K562 (cell line): ENCODE results near the gene RPL7L1. TPM values are rescaled to one million over a fixed set of nuclear protein-coding genes. Genes with fewer than 3 reads are reported as not detected.

Experiments used
- ATAC-seq: fragments of 200-7000 bp; cut with Tn5 transposase; 3 replicates; pipeline ENCODE4 v1.9.1; 2020; ENCODE audit warnings: moderate library complexity
- BruUV-seq: library from RNA; stranded (reverse); fragments of 400-500 nt; replicated peaks from 2 replicates; lab custom pipeline; 2021; lab: Mats Ljungman, UMichigan
- CTCF ChIA-PET: fragments of 300-600 bp; formaldehyde crosslinking; extraction: SDS; loops from one replicate; lab custom pipeline; 2021; ENCODE audit warnings: low intra/inter-chr PET ratio; lab: Yijun Ruan, JAX
- POLR2A ChIA-PET: fragments of 300-600, 350-650 bp; sonication (Branson Sonifier 250); formaldehyde crosslinking; extraction: SDS; loops from one replicate; lab custom pipeline; 2021; ENCODE audit warnings: antibody characterized with exemption, inconsistent platforms; lab: Yijun Ruan, JAX
- DNase-seq, 4 experiments: peaks; one replicate each; pipeline versions ENCODE4 v3.0.0 to v3.0.0-alpha.2; 2011 to 2018; ENCODE audit warnings: low spot score in 3 of 4, mixed read lengths in 3 of 4; ENCODE audit errors: extremely low read depth in 1 of 4
- FAIRE-seq: peaks from 2 replicates; lab custom pipeline; 2011; peaks lifted over from hg19 to GRCh38; lab: Jason Lieb, UNC
- H2AFZ ChIP-seq: 2 replicates; pipeline ENCODE4 v1.6.0; 2011; ENCODE audit warnings: low read depth, low read length, control low read depth, inconsistent platforms
- H3K27ac ChIP-seq: fragments of 200-600 bp; 3 replicates; pipeline ENCODE4 v1.8.0; 2011; ENCODE audit warnings: low read depth, mild to moderate bottlenecking, control low read depth, inconsistent platforms, low read length, moderate library complexity, mixed read lengths; ENCODE audit errors: extremely low read depth
- H3K27me3 ChIP-seq, 2 experiments: fragments of 300-600 bp in 1 of 2; 2 replicates in 1 of 2; 3 replicates in 1 of 2; pipeline versions ENCODE4 v1.6.0 to v1.8.0; 2011; ENCODE audit warnings: inconsistent platforms in 2 of 2, low read length in 2 of 2, mild to moderate bottlenecking in 1 of 2, mixed read lengths in 1 of 2, moderate library complexity in 1 of 2; ENCODE audit not compliant: control insufficient read depth in 2 of 2, insufficient read depth in 2 of 2
- H3K36me3 ChIP-seq: fragments of 300-600 bp; 3 replicates; pipeline ENCODE4 v1.8.0; 2011; ENCODE audit warnings: mild to moderate bottlenecking, low read length, inconsistent platforms; ENCODE audit not compliant: control insufficient read depth, insufficient read depth
- H3K4me1 ChIP-seq, 2 experiments: fragments of 200-600 bp in 1 of 2; replicated peaks in 1 of 2; 2 replicates in 1 of 2; 3 replicates in 1 of 2; pipeline versions ENCODE4 v1.5.1 to v1.8.0; 2011; ENCODE audit warnings: inconsistent platforms in 2 of 2, low read length in 2 of 2, mild to moderate bottlenecking in 1 of 2, mixed read lengths in 1 of 2, moderate library complexity in 1 of 2; ENCODE audit not compliant: control insufficient read depth in 2 of 2, insufficient read depth in 2 of 2
- H3K4me2 ChIP-seq: 2 replicates; pipeline ENCODE4 v1.6.1; 2011; ENCODE audit warnings: low read length, control low read depth, inconsistent platforms, mixed read lengths; ENCODE audit not compliant: insufficient read depth
- H3K4me3 ChIP-seq: fragments of 200-600 bp; sonication (generic), shearing (Covaris generic); 2 replicates; pipeline ENCODE4 v1.5.1; 2016; ENCODE audit warnings: control low read depth, inconsistent platforms
- H3K79me2 ChIP-seq: fragments of 200-600 bp; 3 replicates; pipeline ENCODE4 v1.8.0; 2011; ENCODE audit warnings: low read length, inconsistent platforms; ENCODE audit not compliant: control insufficient read depth, insufficient read depth
- H3K9ac ChIP-seq, 2 experiments: 2 replicates each; pipeline versions ENCODE4 v1.6.0 to v1.6.1; 2011; ENCODE audit warnings: low read depth in 2 of 2, low read length in 2 of 2, control low read depth in 1 of 2, inconsistent platforms in 1 of 2, mild to moderate bottlenecking in 1 of 2, mixed read lengths in 1 of 2; ENCODE audit not compliant: insufficient read depth in 1 of 2
- H3K9me1 ChIP-seq: one replicate; pipeline ENCODE4 v1.6.0; 2011; ENCODE audit warnings: inconsistent platforms, mild to moderate bottlenecking, low read length, moderate library complexity; ENCODE audit not compliant: control insufficient read depth, insufficient read depth
- H3K9me3 ChIP-seq: replicated peaks from 2 replicates; pipeline ENCODE4 v1.5.1; 2011; ENCODE audit warnings: low read depth, low read length, inconsistent platforms; ENCODE audit not compliant: control insufficient read depth, insufficient read depth
- H4K20me1 ChIP-seq: replicated peaks from 2 replicates; pipeline ENCODE4 v1.6.1; 2011; ENCODE audit warnings: low read length, inconsistent platforms, mixed read lengths; ENCODE audit not compliant: control insufficient read depth, insufficient read depth
- DMBX1 ChIP-seq: fragments of 250-450 bp; sonication (Bioruptor Pico); IDR thresholded peaks from 2 replicates; pipeline ENCODE4 v1.8.0; 2022; ENCODE audit warnings: inconsistent platforms, mild to moderate bottlenecking, moderate library complexity, borderline replicate concordance
- ELK3 ChIP-seq: fragments of 450-650 bp; formaldehyde crosslinking; IDR thresholded peaks from 2 replicates; pipeline ENCODE4 v1.4.0; 2020; ENCODE audit warnings: mild to moderate bottlenecking
- GTF2A2 ChIP-seq: IDR thresholded peaks from 2 replicates; pipeline ENCODE4 v1.6.1; 2016; ENCODE audit warnings: mild to moderate bottlenecking, missing genetic modification characterization, missing compliant biosample characterization
- NR4A1 ChIP-seq, 2 experiments: fragments of 250-450 bp in 1 of 2; fragments of 450-650 bp in 1 of 2; sonication (Bioruptor Pico) in 1 of 2; IDR thresholded peaks; 2 replicates each; pipeline versions ENCODE4 v1.4.0 to v1.6.1; 2016 to 2020; ENCODE audit warnings: mild to moderate bottlenecking in 2 of 2, missing compliant biosample characterization in 1 of 2, missing genetic modification characterization in 1 of 2, moderate library complexity in 1 of 2
- PCBP1 ChIP-seq: fragments of 200-400 bp; formaldehyde crosslinking; IDR thresholded peaks from 2 replicates; pipeline ENCODE4 v1.6.1; 2018; ENCODE audit warnings: mild to moderate bottlenecking, low read depth, low read length; ENCODE audit not compliant: poor library complexity, severe bottlenecking
- RAD51 ChIP-seq: fragments of 450-650 bp; IDR thresholded peaks from 2 replicates; pipeline ENCODE4 v1.7.1; 2016; ENCODE audit warnings: low read depth, mild to moderate bottlenecking, borderline replicate concordance
- TAF15 ChIP-seq: fragments of 200-400 bp; formaldehyde crosslinking; IDR thresholded peaks from 2 replicates; pipeline ENCODE4 v1.6.1; 2017; ENCODE audit warnings: mild to moderate bottlenecking, low read depth, low read length, moderate library complexity
- TAL1 ChIP-seq: fragments of 450-650 bp; IDR thresholded peaks from 2 replicates; pipeline ENCODE4 v1.6.1; 2016; ENCODE audit warnings: mild to moderate bottlenecking
- ZNF696 ChIP-seq: fragments of 250-450 bp; sonication (Bioruptor Pico); conservative IDR thresholded peaks from 2 replicates; pipeline ENCODE4 v1.4.0; 2020; ENCODE audit warnings: mild to moderate bottlenecking, moderate library complexity
- ZNF79 ChIP-seq: fragments of 250-450 bp; sonication (Bioruptor Pico); IDR thresholded peaks from 2 replicates; pipeline ENCODE4 v1.4.0; 2020; ENCODE audit warnings: low read depth, mild to moderate bottlenecking, moderate library complexity
- WGBS: fragments of 100-300 bp; shearing (Covaris generic); methylation state at CpG from one replicate; pipeline ENCODE4 v1.1.6; 2016; ENCODE audit warnings: low coverage, mixed read lengths; ENCODE audit not compliant: insufficient coverage; ENCODE audit errors: missing lambda C conversion rate; 5-methylcytosine and 5-hydroxymethylcytosine counted together
- in situ Hi-C: fragments of 300-500 bp; cut with MboI; formaldehyde crosslinking; loops from 4 replicates; pipeline ENCODE4 v1.15.0; 2018; ENCODE audit warnings: inconsistent platforms, mixed read lengths
- intact Hi-C: fragments of 100-400 bp; cut with micrococcal nuclease; formaldehyde crosslinking; loops from 2 replicates; pipeline ENCODE4 v1.14.2; 2022
- polyA plus RNA-seq, 8 experiments: library from polyadenylated mRNA; depleted of rRNA in 4 of 8; stranded (reverse) in 5 of 8; unstranded in 3 of 8; fragments of >200 nt; fragmentation: Nextera tagmentation in 2 of 8; fragmentation: Illumina TruSeq in 1 of 8; extraction: Ambion mirVana in 2 of 8; extraction: Trizol in 1 of 8; gene quantifications; 2 replicates each; pipeline versions ENCODE4 v1.2.1 to v1.2.3, GENCODE V29; 2011 to 2014; ENCODE audit warnings: inconsistent platforms in 1 of 8, missing spikeins in 1 of 8
- total RNA-seq, 7 experiments: library from RNA; depleted of rRNA in 6 of 7; stranded (reverse); fragments of >200 nt in 6 of 7; fragmentation: Illumina TruSeq in 2 of 7; extraction: Trizol in 2 of 7; gene quantifications; 2 replicates each; pipeline versions ENCODE4 v1.2.1 to v1.2.3, GENCODE V29; 2011 to 2021; ENCODE audit warnings: low replicate concordance in 1 of 7
- TF ChIP-seq, protein P1 (sequence below): fragments of 450-650 bp; IDR thresholded peaks from 2 replicates; pipeline ENCODE4 v1.7.0; 2016; ENCODE audit warnings: borderline replicate concordance

RPL7L1 gene
- total and polyA plus RNA-seq, 9 of the 15 experiments (the other 6 are each of a cell fraction or from before 2014, with no cell fraction given): 129 to 259 (median 164) TPM

GRCh38 chr6:42936398-42936797 lies 57.0 kb downstream of the RPL7L1 start:
- intact Hi-C loops (no loop called here), in situ Hi-C loops (no loop called here)
- Histone ChIP-seq H3K4me2 (no peak overlapping the region), H4K20me1 (no peaks in the 10 kb centered on the region; the same call in 1 of the 2 replicates), H3K9me3 (no peaks in the 10 kb centered on the region), H3K4me1 (peaks cover under 1 to 2% of the 10 kb centered on the region in 2 experiments; a peak in 3 of 5 replicates), H3K9me1 (no peaks in the 10 kb centered on the region), H3K79me2 (peaks cover 25% of the 10 kb centered on the region), H3K27ac (no peak overlapping the region), H3K9ac (no peak overlapping the region), H2AFZ (no peak overlapping the region), H3K27me3 (no peaks in the 10 kb centered on the region), H3K4me3 (no peak overlapping the region), H3K36me3 (peaks cover 84% of the 10 kb centered on the region)
- TF ChIP-seq ZNF696: no peak
- no peak for TF ChIP-seq DMBX1
- no peak for TF ChIP-seq ELK3
- no peak for TF ChIP-seq RAD51
- TF ChIP-seq TAL1: no peak
- no peak for TF ChIP-seq NR4A1 (CRISPR knock-in tag; IDR thresholded peaks at IDR 0.05)
- no peak for TF ChIP-seq NR4A1 (tag; IDR thresholded peaks at IDR 0.05)
- TF ChIP-seq, protein P1, sequence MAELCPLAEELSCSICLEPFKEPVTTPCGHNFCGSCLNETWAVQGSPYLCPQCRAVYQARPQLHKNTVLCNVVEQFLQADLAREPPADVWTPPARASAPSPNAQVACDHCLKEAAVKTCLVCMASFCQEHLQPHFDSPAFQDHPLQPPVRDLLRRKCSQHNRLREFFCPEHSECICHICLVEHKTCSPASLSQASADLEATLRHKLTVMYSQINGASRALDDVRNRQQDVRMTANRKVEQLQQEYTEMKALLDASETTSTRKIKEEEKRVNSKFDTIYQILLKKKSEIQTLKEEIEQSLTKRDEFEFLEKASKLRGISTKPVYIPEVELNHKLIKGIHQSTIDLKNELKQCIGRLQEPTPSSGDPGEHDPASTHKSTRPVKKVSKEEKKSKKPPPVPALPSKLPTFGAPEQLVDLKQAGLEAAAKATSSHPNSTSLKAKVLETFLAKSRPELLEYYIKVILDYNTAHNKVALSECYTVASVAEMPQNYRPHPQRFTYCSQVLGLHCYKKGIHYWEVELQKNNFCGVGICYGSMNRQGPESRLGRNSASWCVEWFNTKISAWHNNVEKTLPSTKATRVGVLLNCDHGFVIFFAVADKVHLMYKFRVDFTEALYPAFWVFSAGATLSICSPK: no peak
- TF ChIP-seq GTF2A2: no peak
- TF ChIP-seq ZNF79 (CRISPR knock-in tag): no peak
- TF ChIP-seq TAF15: no peak
- no peak for TF ChIP-seq PCBP1
- ATAC-seq (no peak), DNase-seq (no peak), FAIRE-seq (no peak)
- POLR2A ChIA-PET: interaction anchor here (0.8 kb wide), 1 partner anchor 33 kb away, joined by 3 read pairs; no protein-coding TSS in a partner anchor
- CTCF ChIA-PET: no interaction called here
- no TSS peak for BruUV-seq
- WGBS: 85% methylated on average over 11 of the region's 11 CpGs
